ENCODE data around the gene ARL10.

GRCh38 chr5:176360894-176361436 lies 4.3 kb upstream of the ARL10 start:
- TF ChIP-seq CTCF (IDR thresholded peaks at IDR 0.05): no peak
- TF ChIP-seq EP300 (IDR thresholded peaks at IDR 0.05): no peak
